GDM1 (cell line): ENCODE data around the gene RASGEF1C.

Experiments used
- DNase-seq: peaks from one replicate; lab custom pipeline; 2025; lab: John Stamatoyannopoulos, UW

RASGEF1C gene

GRCh38 chr5:180209137-180209581 lies at the start of gene RASGEF1C:
Gene RASGEF1C, minus strand, starts transcription at chr5:180209211. Its CDS starts 71,159 bp downstream, at chr5:180138052.
- DNase-seq, result peak; percentile 72

GRCh38 chr5:180253036-180253824 lies 44.2 kb upstream of the RASGEF1C start:
- DNase-seq, result no peak

GRCh38 chr5:180251887-180252286 lies 42.9 kb upstream of the RASGEF1C start:
- DNase-seq, result no peak

- no peak for DNase-seq
Measured at GRCh38 chr5:180251141-180251540, 42.1 kb upstream of the RASGEF1C start.

GRCh38 chr5:180250329-180250728 lies 41.3 kb upstream of the RASGEF1C start:
- no peak for DNase-seq

- DNase-seq, result no peak
Measured at GRCh38 chr5:180241600-180241999, 32.6 kb upstream of the RASGEF1C start.

GRCh38 chr5:180238631-180239030 lies 29.6 kb upstream of the RASGEF1C start:
- no peak for DNase-seq

GRCh38 chr5:180235846-180236245 lies 26.8 kb upstream of the RASGEF1C start:
- DNase-seq, result no peak

- no peak for DNase-seq
Measured at GRCh38 chr5:180235077-180235476, 26.1 kb upstream of the RASGEF1C start.

GRCh38 chr5:180234271-180234670 lies 25.3 kb upstream of the RASGEF1C start:
- no peak for DNase-seq

GRCh38 chr5:180233729-180234128 lies 24.7 kb upstream of the RASGEF1C start:
- DNase-seq, result no peak

- DNase-seq, result no peak
Measured at GRCh38 chr5:180230017-180230416, 21.0 kb upstream of the RASGEF1C start.

- no peak for DNase-seq
Measured at GRCh38 chr5:180222056-180222455, 13.0 kb upstream of the RASGEF1C start.

- no peak for DNase-seq
Measured at GRCh38 chr5:180217797-180218196, 8.8 kb upstream of the RASGEF1C start.

- no peak for DNase-seq
Measured at GRCh38 chr5:180216646-180217171, 7.7 kb upstream of the RASGEF1C start.

- DNase-seq, result no peak
Measured at GRCh38 chr5:180215783-180216630, 7.0 kb upstream of the RASGEF1C start.

- no peak for DNase-seq
Measured at GRCh38 chr5:180214870-180215770, 6.1 kb upstream of the RASGEF1C start.

- DNase-seq, result no peak
Measured at GRCh38 chr5:180213657-180214207, 4.7 kb upstream of the RASGEF1C start.

GRCh38 chr5:180213256-180213600 lies 4.2 kb upstream of the RASGEF1C start:
- no peak for DNase-seq

- no peak for DNase-seq
Measured at GRCh38 chr5:180212363-180213255, 3.6 kb upstream of the RASGEF1C start.

- no peak for DNase-seq
Measured at GRCh38 chr5:180211761-180212035, 2.7 kb upstream of the RASGEF1C start.
